HG02970 (cell line): ENCODE results near the gene BCAS4.

ENCODE experiments used
- ATAC-seq: cut with Tn5 transposase; IDR thresholded peaks from one replicate; pipeline ENCODE4 v1.9.1; 2021; ENCODE audit warnings: mild to moderate bottlenecking, moderate library complexity, moderate number of reproducible peaks; ENCODE audit not compliant: unreplicated experiment, low FRiP score

BCAS4 gene

GRCh38 chr20:50898475-50898874 is 103.6 kb downstream of the BCAS4 start:
- no peak for ATAC-seq

- ATAC-seq = no peak
Measured at GRCh38 chr20:50900261-50900660, 105.4 kb downstream of the BCAS4 start.

GRCh38 chr20:50901301-50901700 is 106.4 kb downstream of the BCAS4 start:
- ATAC-seq = no peak

- ATAC-seq = no peak
Measured at GRCh38 chr20:50903353-50904051, 108.6 kb downstream of the BCAS4 start.

- no peak for ATAC-seq
Measured at GRCh38 chr20:50904067-50904570, 109.3 kb downstream of the BCAS4 start.

- no peak for ATAC-seq
Measured at GRCh38 chr20:50909413-50909812, 114.6 kb downstream of the BCAS4 start.

- ATAC-seq = no peak
Measured at GRCh38 chr20:50911030-50911429, 116.2 kb downstream of the BCAS4 start.

GRCh38 chr20:50911716-50912115 is 116.9 kb downstream of the BCAS4 start:
- no peak for ATAC-seq

- ATAC-seq = no peak
Measured at GRCh38 chr20:50913690-50914375, 119.0 kb downstream of the BCAS4 start.

- no peak for ATAC-seq
Measured at GRCh38 chr20:50915424-50915823, 120.6 kb downstream of the BCAS4 start.

- no peak for ATAC-seq
Measured at GRCh38 chr20:50916257-50916656, 121.4 kb downstream of the BCAS4 start.

GRCh38 chr20:50916934-50917333 is 122.1 kb downstream of the BCAS4 start:
- ATAC-seq = no peak

GRCh38 chr20:50918403-50918802 is 123.5 kb downstream of the BCAS4 start:
- ATAC-seq = no peak

- ATAC-seq = no peak
Measured at GRCh38 chr20:50919567-50919966, 124.7 kb downstream of the BCAS4 start.

- no peak for ATAC-seq
Measured at GRCh38 chr20:50920997-50921396, 126.1 kb downstream of the BCAS4 start.

- no peak for ATAC-seq
Measured at GRCh38 chr20:50921803-50922501, 127.1 kb downstream of the BCAS4 start.

- no peak for ATAC-seq
Measured at GRCh38 chr20:50924261-50924920, 129.5 kb downstream of the BCAS4 start.

GRCh38 chr20:50926530-50926929 is 131.7 kb downstream of the BCAS4 start:
- no peak for ATAC-seq
